Chondrocyte (in vitro differentiated cells): Measurements from ENCODE around the gene CDC42SE2. TPM values are rescaled to one million over a fixed set of nuclear protein-coding genes. Genes with fewer than 3 reads are reported as not detected.
"Not testable (repeated sequence)": the region's sequence is repeated elsewhere in the genome, so short reads cannot be mapped to it uniquely, and the experiment has no call there.

ENCODE experiments used
- DNase-seq: peaks from one replicate; pipeline ENCODE4 v3.0.0; 2021; ENCODE audit warnings: mixed read lengths, low spot score
- H3K27ac Mint-ChIP-seq: one replicate; pipeline ENCODE4 v1.8.0; 2021; ENCODE audit warnings: mild to moderate bottlenecking, moderate library complexity, mixed read lengths; ENCODE audit not compliant: unreplicated experiment
- H3K27me3 Mint-ChIP-seq: 2 replicates; pipeline ENCODE4 v1.8.0; 2021; ENCODE audit warnings: low read depth, mixed read lengths
- H3K36me3 Mint-ChIP-seq: 2 replicates; pipeline ENCODE4 v1.8.0; 2021; ENCODE audit warnings: low read depth, mixed read lengths
- H3K4me1 Mint-ChIP-seq: 2 replicates; pipeline ENCODE4 v1.8.0; 2021; ENCODE audit warnings: low read depth, mild to moderate bottlenecking, mixed read lengths
- H3K4me3 Mint-ChIP-seq: one replicate; pipeline ENCODE4 v1.8.0; 2021; ENCODE audit warnings: mild to moderate bottlenecking, moderate library complexity, mixed read lengths; ENCODE audit not compliant: unreplicated experiment
- H3K9me3 Mint-ChIP-seq: 2 replicates; pipeline ENCODE4 v1.8.0; 2021; ENCODE audit warnings: low read depth, mixed read lengths
- total RNA-seq: library from RNA; stranded (reverse); gene quantifications from 3 replicates; pipeline ENCODE4 v1.2.1, GENCODE V29; 2021
- TF ChIP-seq, protein P1 (sequence below): fragments of 200-600 bp; sonication (generic); IDR thresholded peaks from 2 replicates; pipeline ENCODE4 v1.5.0; 2021; ENCODE audit warnings: antibody characterized with exemption, mild to moderate bottlenecking, moderate library complexity

Gene CDC42SE2
- total RNA-seq, 1 donor from 2014 or later: 23.7 TPM

- H3K36me3 Mint-ChIP-seq: peaks cover 25% of the 10 kb centered on the region
- peaks cover 29% of the 10 kb centered on the region for H3K4me1 Mint-ChIP-seq
- TF ChIP-seq, protein P1, sequence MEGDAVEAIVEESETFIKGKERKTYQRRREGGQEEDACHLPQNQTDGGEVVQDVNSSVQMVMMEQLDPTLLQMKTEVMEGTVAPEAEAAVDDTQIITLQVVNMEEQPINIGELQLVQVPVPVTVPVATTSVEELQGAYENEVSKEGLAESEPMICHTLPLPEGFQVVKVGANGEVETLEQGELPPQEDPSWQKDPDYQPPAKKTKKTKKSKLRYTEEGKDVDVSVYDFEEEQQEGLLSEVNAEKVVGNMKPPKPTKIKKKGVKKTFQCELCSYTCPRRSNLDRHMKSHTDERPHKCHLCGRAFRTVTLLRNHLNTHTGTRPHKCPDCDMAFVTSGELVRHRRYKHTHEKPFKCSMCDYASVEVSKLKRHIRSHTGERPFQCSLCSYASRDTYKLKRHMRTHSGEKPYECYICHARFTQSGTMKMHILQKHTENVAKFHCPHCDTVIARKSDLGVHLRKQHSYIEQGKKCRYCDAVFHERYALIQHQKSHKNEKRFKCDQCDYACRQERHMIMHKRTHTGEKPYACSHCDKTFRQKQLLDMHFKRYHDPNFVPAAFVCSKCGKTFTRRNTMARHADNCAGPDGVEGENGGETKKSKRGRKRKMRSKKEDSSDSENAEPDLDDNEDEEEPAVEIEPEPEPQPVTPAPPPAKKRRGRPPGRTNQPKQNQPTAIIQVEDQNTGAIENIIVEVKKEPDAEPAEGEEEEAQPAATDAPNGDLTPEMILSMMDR: no peak
- H3K27me3 Mint-ChIP-seq: no peaks in the 10 kb centered on the region
- H3K4me3 Mint-ChIP-seq: no peak overlapping the region
- DNase-seq: no peak
- no peaks in the 10 kb centered on the region for H3K9me3 Mint-ChIP-seq
- peak overlapping the region; percentile 19 for H3K27ac Mint-ChIP-seq
Measured at GRCh38 chr5:131392466-131393095, 128.7 kb downstream of the CDC42SE2 start.

GRCh38 chr5:131393498-131393968, 129.7 kb downstream of the CDC42SE2 start:
- H3K4me1 Mint-ChIP-seq: peaks cover 29% of the 10 kb centered on the region
- H3K27ac Mint-ChIP-seq: peak overlapping the region; percentile 49
- H3K4me3 Mint-ChIP-seq: no peak overlapping the region
- H3K36me3 Mint-ChIP-seq: peaks cover 29% of the 10 kb centered on the region
- H3K27me3 Mint-ChIP-seq: no peaks in the 10 kb centered on the region
- TF ChIP-seq, protein P1: no peak
- DNase-seq: no peak
- no peaks in the 10 kb centered on the region for H3K9me3 Mint-ChIP-seq

- no peak for DNase-seq
- Mint-ChIP-seq H3K36me3 (peaks cover 33% of the 10 kb centered on the region), H3K4me1 (peaks cover 29% of the 10 kb centered on the region), H3K27me3 (no peaks in the 10 kb centered on the region), H3K4me3 (no peak overlapping the region), H3K9me3 (no peaks in the 10 kb centered on the region), H3K27ac (peak overlapping the region; percentile 49)
- TF ChIP-seq, protein P1: no peak
Measured at GRCh38 chr5:131394128-131394527, 130.3 kb downstream of the CDC42SE2 start.

- H3K27ac Mint-ChIP-seq: no peak overlapping the region
- TF ChIP-seq, protein P1: no peak
- H3K36me3 Mint-ChIP-seq: peaks cover 35% of the 10 kb centered on the region
- peaks cover 29% of the 10 kb centered on the region for H3K4me1 Mint-ChIP-seq
- peaks cover 3% of the 10 kb centered on the region for H3K9me3 Mint-ChIP-seq
- DNase-seq: no peak
- no peak overlapping the region for H3K4me3 Mint-ChIP-seq
- no peaks in the 10 kb centered on the region for H3K27me3 Mint-ChIP-seq
Measured at GRCh38 chr5:131396015-131396414, 132.2 kb downstream of the CDC42SE2 start.

DNA sequence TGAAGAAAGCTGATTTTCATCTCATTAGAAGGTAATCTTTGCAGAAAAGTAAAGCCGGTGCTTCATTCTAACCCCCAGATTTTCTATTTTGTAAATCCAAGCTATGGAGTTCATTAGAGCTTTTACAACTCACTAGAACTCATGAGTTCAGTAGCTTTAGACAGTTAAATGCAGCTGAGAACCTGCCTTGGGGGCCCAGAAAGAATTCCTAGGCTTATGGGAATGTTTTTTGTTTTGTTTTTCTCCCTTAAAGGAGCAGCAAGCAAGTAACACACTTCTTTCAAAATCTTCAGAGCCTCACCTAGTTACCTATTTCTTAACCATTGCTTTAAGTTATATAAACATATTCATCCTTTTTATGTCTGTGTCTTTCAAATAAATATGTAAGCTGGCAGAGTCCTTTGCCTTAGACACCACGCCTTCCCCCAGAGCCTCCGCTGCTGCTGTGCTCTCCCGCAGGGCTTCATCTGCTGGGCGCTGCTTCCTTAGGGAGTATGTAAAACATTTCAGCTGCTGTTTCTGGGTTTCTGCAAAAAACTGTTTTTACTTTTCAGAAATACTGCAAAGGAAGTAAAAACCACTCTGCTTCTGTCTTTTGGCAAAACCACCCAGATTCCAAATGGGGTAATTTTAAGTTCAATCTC, 132.9 kb downstream of the CDC42SE2 start:
- TF ChIP-seq, protein P1: no peak
- Mint-ChIP-seq H3K4me1 (peaks cover 29% of the 10 kb centered on the region), H3K9me3 (peaks cover 3% of the 10 kb centered on the region), H3K4me3 (no peak overlapping the region), H3K36me3 (peaks cover 35% of the 10 kb centered on the region), H3K27me3 (no peaks in the 10 kb centered on the region), H3K27ac (peak overlapping the region; percentile 34)
- DNase-seq: no peak

DNA sequence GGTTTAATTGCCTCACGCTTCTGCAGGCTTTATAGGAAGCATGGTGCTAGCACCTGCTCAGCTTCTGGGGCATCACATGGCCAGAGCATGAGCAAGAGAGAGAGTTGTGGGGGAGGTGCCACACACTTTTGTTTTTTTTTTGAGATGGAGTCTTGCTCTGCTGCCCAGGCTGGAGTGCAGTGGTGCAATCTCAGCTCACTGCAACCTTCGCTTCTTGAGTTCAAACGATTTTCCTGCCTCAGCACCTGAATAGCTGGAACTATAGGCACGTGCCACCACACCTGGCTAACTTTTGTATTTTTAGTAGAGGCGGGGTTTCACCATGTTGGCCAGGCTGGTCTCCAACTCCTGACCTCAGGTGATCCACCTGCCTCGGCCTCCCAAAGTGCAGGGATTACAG, 135.2 kb downstream of the CDC42SE2 start:
- not testable (repeated sequence) for H3K27me3 Mint-ChIP-seq, H3K4me3 Mint-ChIP-seq, DNase-seq, H3K27ac Mint-ChIP-seq
- Mint-ChIP-seq H3K9me3 (peaks cover 19% of the 10 kb centered on the region), H3K4me1 (peaks cover 14% of the 10 kb centered on the region), H3K36me3 (peaks cover 41% of the 10 kb centered on the region)
